GM18507 (cell line): ENCODE data around the gene LRCH1.

Experiments
- DNase-seq: peaks from one replicate; pipeline ENCODE4 v3.0.0; 2011; ENCODE audit warnings: low read depth; ENCODE audit not compliant: insufficient read length; ENCODE audit errors: extremely low spot score
- FAIRE-seq: peaks from 2 replicates; lab custom pipeline; 2011; peaks lifted over from hg19 to GRCh38; lab: Jason Lieb, UNC

Gene LRCH1

DNA sequence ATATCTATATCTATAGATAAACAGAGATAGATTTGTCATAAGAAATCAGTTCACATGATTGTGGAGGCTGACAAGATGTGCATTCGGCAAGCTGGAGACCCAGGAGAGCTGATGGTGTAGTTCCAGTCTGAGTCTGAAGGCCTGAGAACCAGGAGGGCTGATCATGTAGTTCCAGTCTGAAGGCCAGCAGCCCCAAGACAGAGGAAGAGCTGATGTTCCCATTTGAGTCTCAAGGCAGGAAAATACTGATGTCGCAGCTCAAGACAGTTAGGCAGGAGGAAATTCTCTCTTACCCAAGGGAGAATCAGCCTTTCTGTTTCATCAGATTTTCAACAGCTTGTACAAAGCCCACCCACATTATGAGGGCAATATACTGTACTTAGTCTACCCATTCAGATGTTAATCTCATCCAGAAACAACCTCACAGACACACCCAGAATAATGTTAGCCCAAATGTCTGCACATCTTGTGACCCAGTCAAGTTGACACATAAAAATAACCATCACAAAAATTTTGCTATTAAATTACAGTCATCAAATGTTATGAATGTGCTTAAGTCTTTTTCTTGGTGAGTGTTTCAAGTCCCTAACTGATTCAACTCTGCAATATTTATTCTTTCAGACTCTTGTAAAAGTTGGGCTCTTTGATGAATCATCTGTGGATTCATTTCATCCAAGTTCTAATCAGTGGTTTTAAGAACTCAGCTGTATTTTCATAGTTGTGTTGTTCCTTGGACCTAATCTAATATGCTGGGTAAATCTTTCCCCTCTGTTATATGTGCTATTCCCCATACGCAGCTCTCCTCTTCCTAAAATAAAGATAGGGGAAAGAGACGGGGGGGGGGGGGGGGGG, 22.7 kb upstream of the LRCH1 start:
- DNase-seq, result no peak
- FAIRE-seq, result no peak

DNA sequence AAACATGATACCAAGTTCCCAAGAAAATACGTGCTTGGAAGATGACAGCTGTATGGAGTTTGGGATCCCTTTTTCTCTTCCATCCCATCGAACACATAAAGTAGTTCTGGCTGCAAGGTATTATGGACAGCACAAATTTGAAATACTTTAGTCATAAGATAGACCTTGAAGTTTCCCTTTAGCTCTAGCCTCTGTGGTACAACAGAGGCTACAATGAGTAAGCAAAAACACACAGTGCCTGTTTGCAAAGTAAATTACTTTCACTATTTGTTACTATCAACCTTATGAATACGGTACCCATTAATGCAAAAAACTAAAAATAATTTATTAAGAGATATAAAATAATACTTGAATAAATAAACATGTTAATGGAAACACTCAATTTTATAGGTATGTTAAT, 21.0 kb upstream of the LRCH1 start:
- DNase-seq (no peak), FAIRE-seq (peak; percentile 58)

DNA sequence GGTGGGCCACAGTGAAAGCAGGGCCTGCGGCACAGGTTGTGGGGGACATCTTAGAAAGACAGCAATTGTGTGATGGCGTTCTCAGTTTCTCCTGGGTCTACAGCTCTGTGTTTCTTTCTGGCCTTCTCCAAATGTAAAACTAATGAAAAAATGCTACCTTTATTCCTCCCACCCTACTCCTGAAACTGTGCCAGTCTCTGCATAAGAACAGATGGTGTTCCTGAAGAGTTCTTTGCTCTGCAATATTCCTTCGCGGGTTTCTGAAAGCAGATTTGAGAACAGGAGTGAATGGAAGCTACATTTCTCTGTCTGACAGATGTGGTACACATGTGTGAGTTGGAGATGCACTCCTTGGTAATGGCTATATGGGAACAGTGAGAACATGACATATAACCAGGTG, 18.0 kb upstream of the LRCH1 start:
- DNase-seq (no peak), FAIRE-seq (no peak)

DNA sequence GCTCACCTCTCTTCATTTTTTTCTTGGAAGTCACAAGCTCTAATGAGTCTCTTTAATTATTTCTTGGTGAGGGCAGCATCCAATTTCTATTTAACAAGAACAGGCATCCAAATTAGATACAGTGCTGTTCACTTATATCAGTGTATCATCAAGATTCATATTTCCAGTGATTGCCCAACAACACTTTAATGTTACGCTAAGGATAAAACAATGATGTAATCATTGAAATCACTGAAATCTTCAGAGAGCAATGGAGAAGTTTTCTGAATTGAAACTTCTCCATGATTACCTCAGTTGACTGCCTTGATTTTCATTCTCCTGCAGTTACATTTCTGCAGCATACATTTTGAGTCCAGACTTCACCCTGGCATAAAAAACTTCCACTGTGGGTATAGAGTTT, 17.1 kb upstream of the LRCH1 start:
- no peak for DNase-seq

DNA sequence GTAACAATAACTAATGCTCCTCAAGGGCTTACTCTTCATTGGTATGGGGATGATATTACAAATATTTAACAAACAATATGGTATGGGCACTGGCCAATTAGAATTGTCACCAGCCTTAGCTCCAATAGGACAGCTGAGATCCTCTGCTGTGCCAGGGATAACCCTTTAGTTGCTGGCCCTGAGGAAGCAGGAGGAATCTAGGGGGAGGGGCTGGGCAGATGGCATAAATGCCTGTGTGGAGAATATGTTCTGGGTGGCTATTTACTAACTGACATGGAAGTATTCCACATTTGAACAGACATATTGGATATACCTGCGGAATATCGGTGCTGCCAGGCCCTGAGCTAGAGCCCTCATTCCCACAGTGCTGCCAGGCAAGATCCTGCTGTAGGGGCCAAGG, 16.6 kb upstream of the LRCH1 start:
- DNase-seq, result no peak
- FAIRE-seq, result no peak

More for the DNA sequence above, 17.1 kb upstream of the LRCH1 start:
- no peak for FAIRE-seq

DNA sequence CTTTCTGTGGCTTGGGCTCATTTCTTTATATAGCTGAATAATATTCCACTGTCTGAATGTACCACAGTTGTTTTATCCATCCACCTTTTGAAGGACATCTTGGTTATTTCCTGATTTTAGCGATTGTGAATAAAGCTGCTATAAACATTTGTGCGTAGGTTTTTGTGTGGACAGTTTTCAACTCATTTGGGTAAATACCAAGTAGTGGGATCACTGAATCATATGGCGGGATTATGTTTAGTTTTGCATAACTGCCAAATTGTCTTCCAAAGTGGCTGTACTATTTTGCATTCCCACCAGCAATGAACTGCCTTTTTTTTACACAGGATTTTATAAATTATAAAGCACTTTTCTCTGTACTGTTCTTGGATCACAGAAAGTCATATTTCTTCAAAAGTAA, 13.7 kb upstream of the LRCH1 start:
- DNase-seq (no peak), FAIRE-seq (no peak)

DNA sequence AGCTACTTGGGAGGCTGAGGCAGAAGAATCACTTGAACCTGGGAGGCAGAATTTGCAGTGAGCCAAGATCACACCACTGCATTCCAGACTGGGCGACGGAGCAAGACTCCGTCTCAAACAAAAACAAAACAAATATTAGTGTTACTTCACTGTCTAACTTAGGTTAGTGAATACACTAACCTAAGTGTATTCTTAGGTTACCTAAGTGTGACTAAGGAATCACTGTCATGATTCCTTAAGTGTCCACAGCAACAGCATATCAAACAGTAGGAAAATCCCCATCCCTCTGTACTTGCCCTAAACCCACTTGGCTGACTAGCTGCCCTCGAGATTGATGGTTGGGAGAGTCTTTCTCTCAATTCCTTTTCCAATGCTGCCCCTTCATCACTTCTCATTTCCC, 11.8 kb upstream of the LRCH1 start:
- FAIRE-seq, result no peak
- DNase-seq, result no peak

DNA sequence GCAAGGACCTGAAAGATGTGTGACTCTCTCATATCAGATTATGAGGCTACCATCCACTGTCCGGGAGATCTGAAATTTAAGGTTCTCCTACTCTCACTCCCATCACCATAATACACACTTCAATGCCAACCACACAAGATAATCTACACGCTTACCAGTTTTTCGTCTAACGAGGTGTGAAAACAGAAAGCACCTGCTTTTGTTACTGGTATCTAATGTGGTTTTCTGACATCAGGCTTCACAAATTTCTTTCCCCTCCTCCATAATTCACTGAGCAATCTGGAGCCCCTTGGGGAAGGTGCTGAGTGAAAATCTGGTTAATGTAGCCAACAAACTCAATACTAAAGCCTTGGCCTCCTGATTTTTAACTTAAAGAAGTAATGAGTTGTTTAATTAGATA, 10.1 kb upstream of the LRCH1 start:
- FAIRE-seq (peak; percentile 36), DNase-seq (no peak)

DNA sequence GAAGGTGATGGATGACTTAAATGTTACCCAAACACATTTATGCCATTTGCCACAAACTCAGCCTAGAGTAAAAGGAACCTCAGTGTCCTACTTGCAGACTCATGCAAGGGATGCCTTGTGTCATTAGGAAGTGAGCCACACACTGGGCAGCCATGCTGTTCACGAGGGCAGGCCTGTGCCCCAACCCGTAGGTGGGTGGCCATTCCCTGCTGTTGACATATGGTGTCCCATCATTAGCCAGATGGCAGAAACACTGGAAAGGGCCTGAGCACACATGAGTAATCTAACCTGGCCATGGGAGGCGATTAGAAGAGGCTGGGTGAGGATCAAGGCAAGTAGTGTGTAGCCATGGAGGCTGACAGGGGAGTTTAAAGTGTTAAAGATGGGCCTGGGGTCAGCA, 9.7 kb upstream of the LRCH1 start:
- FAIRE-seq, result no peak
- DNase-seq, result no peak

DNA sequence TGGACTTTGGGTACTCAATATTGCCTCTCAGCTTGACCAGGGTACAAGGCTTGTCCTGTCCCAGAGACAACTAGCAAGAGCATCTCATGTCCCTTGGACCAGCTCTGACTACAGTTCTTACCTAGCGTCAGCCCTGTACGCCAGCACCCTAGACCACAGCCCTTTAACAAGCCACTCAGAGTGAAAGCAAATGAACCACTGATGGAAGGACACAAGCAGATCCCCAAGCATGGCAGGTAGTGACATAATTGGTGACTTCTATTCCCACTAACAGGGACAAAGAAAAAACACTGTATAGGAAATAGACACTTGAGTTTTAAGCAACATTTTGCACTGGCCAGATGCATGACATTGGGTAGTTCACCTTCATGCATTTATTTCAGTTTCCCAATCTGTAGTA, 8.8 kb upstream of the LRCH1 start:
- FAIRE-seq (peak; percentile 5), DNase-seq (no peak)

DNA sequence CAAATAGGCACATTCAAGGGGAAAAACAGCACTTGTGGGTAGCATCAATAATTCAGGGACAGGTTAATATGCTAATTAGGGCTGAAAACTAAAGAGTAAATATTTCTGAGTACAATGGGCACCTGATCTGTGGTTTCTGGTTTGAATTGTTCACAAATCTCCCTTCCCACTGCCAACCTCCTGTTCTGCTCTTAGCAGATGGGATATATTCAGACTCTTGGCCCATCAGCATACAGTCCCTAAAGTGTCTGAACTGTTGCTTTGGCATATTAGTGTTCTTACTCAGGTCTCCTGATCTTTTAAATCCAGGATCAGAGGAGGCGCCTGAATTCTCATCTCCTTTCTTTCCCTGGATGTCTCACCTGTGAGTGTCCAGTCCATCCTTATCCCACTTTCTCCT, 8.2 kb upstream of the LRCH1 start:
- DNase-seq, result no peak
- FAIRE-seq, result no peak

DNA sequence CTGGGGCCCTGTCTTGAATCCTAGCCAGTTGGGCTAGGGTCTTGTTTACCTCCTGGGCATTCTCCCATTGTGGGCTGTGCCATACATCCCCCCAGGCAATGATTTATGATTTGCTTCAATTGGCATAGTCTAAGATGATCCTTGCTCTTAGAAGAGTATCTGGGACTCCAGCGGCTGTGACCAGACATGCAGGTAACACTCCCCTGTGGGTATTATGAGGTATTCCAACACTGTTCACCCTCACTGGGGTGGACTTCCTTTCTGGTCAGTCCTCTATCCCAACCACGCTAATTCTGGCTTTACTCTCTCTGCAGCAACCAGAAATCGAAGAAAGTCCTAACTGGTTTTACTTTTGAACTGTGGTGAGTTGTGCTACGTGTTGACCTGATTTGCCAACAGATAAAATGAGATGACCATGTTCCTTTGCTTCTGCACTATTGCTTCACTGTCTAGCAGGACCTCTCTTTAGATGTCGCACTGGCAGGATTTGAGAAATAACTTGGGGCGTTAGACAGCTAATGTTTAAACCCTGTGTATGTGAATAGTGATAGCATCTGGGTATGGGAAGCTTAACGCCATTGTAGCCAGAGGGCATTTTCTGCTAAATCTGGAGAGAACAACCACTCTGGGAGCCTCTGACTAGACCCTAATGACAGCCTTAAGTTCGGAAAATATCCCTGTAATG, 6.7 kb upstream of the LRCH1 start:
- FAIRE-seq (no peak), DNase-seq (no peak)

DNA sequence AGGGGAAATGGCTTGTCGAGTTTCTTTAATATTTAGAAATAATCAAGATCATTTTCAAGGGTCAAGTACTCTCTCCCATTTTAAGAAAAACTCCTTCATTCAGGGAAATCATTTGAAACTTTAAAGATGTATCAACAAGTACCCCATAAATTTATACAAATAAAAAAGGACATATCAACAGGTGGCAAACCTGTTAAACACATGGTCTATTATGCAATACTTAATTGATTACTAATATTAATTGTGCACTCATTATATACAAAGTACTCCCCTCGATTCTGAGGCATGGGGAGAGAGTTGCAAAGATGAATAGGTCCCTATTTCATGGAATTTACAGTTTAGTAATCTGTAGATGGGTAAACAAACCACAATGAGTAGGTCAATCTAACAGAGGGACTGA, 2.1 kb upstream of the LRCH1 start:
- FAIRE-seq (no peak), DNase-seq (no peak)

DNA sequence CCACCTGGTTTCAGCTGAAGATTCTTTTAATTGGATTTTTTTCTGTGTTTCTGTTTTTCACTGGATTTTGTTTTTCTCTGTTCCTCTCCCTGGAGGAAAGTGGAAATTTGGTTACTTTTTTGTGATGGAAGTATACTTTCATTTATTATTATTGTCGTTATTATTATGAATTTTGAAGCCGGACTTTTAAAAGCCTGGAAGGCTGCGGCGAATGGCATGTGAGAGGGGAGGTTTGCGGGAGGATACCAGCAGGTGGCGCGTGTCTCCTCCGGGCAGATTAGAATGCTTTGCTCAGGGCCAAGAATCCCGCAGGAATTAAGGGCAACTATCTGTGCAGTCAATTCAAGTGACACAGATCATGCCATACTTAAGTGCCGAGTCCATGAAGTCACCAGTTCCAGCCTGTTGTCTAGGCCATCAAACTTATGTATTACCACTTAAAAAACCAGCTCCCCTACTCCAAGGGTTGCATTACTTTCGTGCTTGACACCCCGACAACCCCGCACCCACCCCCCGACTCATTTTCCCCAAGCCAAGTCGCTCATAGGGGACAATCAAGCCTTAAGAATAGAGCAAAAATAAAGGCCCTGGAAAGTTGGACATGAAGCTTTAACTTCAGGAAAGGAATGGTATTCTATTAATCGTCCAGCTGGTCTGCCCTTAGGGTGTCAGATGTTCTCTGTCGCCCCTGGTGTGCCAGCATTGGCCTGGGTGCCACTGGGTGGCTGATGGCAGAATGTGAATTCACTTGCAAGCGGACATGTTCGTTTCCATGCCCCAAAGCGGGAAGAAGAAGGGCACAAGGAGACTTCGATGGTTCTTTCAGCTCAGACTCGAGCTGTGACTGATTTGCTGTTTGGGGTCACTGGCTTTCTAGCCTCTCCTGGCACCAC, 1.3 kb upstream of the LRCH1 start:
- DNase-seq, result no peak
- FAIRE-seq, result peak; percentile 92

DNA sequence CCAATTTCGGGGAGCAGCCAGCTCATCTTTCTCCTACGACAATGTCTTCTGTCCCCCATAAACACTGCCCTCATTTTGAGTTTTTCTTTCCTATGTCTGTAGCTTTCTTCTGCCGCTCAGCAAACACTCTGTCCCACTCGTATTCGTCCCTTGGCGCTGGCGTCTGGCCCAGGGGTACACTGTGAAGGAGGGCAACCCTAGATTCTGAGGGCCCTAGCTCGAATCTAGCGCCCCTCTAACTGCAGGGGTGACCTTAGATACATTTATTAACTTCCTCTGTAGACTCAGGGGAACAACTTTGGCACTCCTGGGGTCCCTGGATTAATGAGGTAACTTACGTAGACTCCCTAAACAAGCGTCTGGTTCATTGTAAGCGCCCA, 677 bp upstream of the LRCH1 start:
- DNase-seq, result no peak
- FAIRE-seq, result no peak

DNA sequence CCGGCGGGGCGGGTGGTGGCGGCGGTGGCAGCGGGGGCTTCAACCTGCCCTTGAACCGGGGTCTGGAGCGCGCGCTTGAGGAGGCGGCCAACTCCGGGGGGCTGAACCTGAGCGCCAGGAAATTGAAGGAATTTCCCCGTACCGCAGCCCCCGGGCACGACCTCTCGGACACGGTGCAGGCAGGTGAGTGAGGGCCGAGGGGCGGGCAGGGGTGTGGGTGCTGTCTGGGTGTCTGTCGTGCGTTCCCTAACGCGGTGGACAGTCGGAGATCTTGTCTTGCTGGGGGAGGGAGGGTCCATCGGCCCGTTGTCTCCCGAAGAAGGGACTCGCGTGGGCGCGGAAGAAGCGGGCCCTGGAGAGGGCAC, 533 bp downstream of the LRCH1 start:
- no peak for DNase-seq
- no peak for FAIRE-seq

DNA sequence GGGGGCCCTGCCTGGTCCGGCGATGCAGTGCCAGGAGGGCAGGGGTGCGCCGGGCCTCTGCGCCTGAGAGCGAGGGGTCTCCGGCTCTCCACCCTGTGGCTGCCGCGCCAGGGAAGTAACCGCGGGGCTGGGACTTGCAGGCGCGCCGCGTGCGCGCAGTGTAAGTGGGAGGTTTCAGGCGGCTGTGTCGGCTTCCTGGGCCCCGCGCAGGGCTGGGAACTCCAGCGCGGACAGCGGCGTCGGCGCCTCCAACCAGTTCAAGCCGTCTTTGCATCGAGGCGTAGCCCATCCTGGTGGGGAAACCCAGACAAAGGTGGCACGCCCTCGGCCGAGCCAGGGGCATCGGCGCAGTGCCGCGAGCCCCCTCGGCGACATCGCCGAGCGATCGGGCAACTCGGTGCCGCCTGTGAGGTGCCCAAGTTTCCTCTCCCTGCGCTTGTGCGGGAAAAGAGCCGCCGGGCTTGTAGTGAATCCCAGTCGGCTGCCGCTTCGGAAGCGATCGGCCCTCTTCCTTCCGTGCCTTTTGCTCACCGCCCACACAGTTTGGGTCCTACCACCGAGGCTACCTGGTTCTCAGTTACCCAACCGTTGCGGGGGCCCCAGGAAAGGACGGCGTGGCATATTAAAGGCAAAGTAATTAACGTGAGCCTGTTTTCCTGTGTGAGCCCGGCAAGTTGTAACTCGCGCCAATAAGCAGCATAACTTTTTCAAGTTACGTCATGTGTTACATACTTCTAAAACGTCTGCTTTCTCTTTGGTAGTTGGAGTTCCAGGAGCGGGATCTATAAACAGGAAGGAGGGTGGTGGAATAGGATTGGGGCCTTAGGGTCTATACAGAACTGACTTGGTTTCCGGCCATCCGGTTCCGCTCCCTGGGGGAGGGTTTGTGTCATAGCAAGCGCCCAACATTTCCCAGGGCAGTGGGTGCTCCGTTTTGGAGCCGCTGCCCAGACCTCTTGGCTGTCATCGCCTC, 1.2 kb downstream of the LRCH1 start:
- FAIRE-seq, result peak; percentile 83
- DNase-seq, result no peak

DNA sequence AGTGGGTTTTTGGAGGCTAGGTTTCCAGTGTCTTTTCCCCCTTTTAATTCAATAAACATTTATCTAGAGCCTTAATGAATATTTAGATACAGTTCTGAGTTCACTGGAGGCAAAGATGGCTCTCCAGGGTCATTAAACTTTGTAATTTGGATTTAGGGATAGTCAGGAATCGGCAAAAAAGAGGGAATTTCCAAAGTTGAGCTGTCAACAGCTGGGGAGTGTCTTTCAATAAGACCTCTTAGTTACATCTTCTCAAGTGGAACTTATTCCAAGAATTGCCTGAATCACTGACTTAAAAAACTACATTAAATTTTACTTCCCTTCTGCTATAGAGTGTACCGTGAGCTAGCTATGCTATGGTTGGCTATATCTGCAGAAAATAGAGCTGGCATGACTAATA, 2.0 kb downstream of the LRCH1 start:
- no peak for DNase-seq
- FAIRE-seq, result no peak

DNA sequence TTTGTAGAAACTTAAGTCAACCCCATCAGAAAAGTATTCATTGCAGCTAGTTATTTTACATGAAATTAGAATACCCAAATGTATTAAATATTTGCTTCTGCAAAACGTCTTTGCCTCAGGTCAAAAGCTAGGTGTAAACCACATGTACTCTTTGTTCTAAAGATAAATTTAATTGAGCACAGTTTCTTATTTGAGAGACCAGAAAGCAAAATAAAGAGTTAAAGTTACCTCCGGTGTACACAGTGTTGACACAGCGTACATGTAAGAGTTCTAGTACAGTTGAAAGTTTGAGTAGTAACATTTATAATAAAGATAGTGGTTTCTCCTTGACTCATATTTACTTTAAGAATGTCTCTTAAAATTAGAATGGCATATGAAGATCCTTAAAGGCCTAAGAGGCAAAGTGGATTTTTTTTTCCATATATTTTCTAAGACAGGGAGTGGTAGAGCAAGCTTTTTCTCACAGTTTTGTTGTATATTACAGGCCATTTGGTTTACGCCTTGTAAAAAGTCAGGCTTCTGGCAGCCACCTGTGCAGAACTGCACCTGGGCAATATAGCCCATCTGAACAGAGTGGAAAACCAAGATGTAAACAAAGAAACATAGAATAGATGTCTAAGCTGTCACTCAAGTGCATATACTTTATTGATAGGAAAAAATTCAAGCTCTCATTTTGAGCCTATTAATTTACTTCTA, 2.9 kb downstream of the LRCH1 start:
- DNase-seq (no peak), FAIRE-seq (no peak)
